Activated T-cell treated with anti-CD3 and anti-CD28 coated beads, Interleukin-2, amount 50 U/mL, for 72 hours (primary cell): Measurements from ENCODE around the gene RPL13. TPM values are rescaled to one million over a fixed set of nuclear protein-coding genes. Genes with fewer than 3 reads are reported as not detected.

ENCODE experiments used
- ATAC-seq, 2 donors: fragments of 150-1000 bp; cut with Tn5 transposase; replicated peaks in 1 of 2; 2 replicates each; pipeline ENCODE4 v1.10.0; 2021; ENCODE audit warnings: moderate library complexity in 2 of 2, mild to moderate bottlenecking in 1 of 2
- DNase-seq, 2 donors: peaks; one replicate each; pipeline ENCODE4 v3.0.0; 2021 to 2022; ENCODE audit warnings: mixed read lengths in 1 of 2
- H3K27ac Mint-ChIP-seq: one replicate; pipeline ENCODE4 v1.8.0; 2022; ENCODE audit warnings: mild to moderate bottlenecking, moderate library complexity, mixed read lengths
- H3K27me3 Mint-ChIP-seq: one replicate; pipeline ENCODE4 v1.8.0; 2022; ENCODE audit warnings: low read depth, mixed read lengths
- H3K36me3 Mint-ChIP-seq, 2 donors: one replicate each; pipeline ENCODE4 v1.8.0; 2022; ENCODE audit warnings: mixed read lengths in 2 of 2, mild to moderate bottlenecking in 1 of 2; ENCODE audit not compliant: insufficient read depth in 2 of 2
- H3K4me1 Mint-ChIP-seq: one replicate; pipeline ENCODE4 v1.8.0; 2022; ENCODE audit warnings: low read depth, mixed read lengths
- H3K4me3 Mint-ChIP-seq, 2 donors: one replicate each; pipeline ENCODE4 v1.8.0; 2022; ENCODE audit warnings: mild to moderate bottlenecking in 2 of 2, mixed read lengths in 2 of 2, moderate library complexity in 2 of 2
- H3K9me3 Mint-ChIP-seq, 2 donors: one replicate each; pipeline ENCODE4 v1.8.0; 2022; ENCODE audit warnings: mixed read lengths in 2 of 2
- total RNA-seq, 2 donors: library from RNA; stranded (reverse); gene quantifications; one replicate each; pipeline ENCODE4 v1.2.3, GENCODE V29; 2022

Gene RPL13
- total RNA-seq, 2 donors from 2014 or later: 3,140 to 3,274 TPM

DNA sequence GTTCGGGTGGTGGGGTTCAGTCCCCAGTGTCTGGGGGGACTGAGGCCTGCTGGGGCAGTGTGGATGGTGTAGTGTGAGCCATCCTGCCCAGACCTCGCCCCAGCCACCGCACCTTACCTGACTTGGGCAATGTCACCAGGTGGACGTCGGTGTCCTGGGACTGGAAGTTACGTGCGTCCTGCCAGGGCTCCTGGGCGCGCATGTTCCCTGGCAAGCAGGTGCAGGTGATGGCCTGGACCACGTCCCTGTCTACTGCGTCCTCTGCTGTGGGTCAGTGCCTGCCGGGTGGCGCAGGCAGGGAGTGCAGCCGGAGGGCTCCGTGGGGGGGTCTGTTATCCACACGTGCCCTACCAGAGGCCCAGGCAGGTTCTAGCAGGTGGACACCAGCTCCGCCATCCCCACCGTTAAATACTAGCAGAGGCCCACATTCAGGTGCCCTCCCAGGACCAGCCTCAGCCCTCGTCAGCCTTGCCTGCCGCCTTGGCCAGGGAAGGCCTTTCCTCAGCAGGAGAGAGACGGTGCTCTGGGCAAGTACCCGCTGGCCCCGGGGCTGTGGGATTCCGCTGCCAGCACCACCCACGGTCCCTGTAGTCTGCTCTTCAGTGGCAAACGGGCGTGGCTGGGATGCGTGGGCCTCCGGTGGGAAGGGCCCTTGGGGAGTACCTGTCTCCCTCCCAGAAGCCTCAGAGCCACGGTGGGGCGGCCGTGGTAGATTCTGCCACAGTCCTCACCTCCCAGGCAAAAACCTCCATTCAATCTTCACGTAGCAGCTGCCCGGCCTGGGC is 44.9 kb downstream of the RPL13 start:
- H3K27ac Mint-ChIP-seq: no peak overlapping the region
- H3K36me3 Mint-ChIP-seq: no peaks in the 10 kb centered on the region
- H3K4me1 Mint-ChIP-seq: peaks cover 12% of the 10 kb centered on the region
- ATAC-seq (no peak), DNase-seq (no peak)
- no peaks in the 10 kb centered on the region for H3K9me3 Mint-ChIP-seq
- H3K27me3 Mint-ChIP-seq: no peaks in the 10 kb centered on the region
- H3K4me3 Mint-ChIP-seq: no peak overlapping the region

DNA sequence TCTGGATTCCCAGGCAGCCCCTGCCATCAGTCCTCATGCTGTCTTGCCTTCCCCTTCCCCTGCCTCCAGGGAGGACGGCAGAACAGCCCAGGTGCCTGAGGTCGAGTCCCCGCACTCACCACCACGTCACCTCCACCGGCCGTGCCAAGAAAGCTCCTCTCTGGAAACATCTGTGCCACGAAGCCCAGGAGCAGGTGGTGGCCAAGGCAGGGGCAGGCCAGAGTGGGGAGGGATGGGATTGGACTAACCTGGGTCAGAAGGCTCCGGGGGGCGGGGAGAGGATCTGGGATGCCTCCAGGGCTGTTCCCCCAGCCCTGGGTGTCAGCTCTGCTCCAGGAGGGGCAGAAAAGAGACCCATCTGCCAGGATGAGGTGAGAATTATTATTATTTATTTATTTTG is 45.5 kb downstream of the RPL13 start:
- H3K9me3 Mint-ChIP-seq: no peaks in the 10 kb centered on the region
- H3K4me3 Mint-ChIP-seq: no peak overlapping the region
- DNase-seq (no peak), ATAC-seq (no peak)
- no peaks in the 10 kb centered on the region for H3K36me3 Mint-ChIP-seq
- H3K4me1 Mint-ChIP-seq: peaks cover 12% of the 10 kb centered on the region
- no peak overlapping the region for H3K27ac Mint-ChIP-seq
- H3K27me3 Mint-ChIP-seq: no peaks in the 10 kb centered on the region

DNA sequence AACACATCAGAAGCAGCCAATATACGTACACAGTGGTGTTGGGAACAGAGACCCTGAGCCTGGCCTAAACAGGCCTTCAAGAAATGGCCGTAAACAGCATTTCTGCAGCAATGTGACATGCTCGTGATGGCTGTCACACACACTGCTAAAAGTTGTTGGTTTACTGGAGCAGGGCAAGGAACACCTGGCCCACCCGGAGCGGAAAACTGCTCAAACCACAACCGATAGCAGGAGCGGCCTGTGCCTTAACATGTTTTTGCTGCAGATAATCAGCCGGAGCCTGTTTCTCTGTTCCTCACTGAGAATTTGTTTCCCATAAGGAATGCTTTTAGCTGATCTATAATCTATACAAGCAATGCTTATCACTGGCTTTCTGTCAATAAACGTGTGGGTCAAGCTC is 47.0 kb downstream of the RPL13 start:
- Mint-ChIP-seq H3K36me3 (no peaks in the 10 kb centered on the region), H3K4me1 (peaks cover 8% of the 10 kb centered on the region), H3K9me3 (no peaks in the 10 kb centered on the region), H3K27ac (no peak overlapping the region), H3K4me3 (no peak overlapping the region), H3K27me3 (no peaks in the 10 kb centered on the region)
- ATAC-seq: no peak
- DNase-seq: no peak

DNA sequence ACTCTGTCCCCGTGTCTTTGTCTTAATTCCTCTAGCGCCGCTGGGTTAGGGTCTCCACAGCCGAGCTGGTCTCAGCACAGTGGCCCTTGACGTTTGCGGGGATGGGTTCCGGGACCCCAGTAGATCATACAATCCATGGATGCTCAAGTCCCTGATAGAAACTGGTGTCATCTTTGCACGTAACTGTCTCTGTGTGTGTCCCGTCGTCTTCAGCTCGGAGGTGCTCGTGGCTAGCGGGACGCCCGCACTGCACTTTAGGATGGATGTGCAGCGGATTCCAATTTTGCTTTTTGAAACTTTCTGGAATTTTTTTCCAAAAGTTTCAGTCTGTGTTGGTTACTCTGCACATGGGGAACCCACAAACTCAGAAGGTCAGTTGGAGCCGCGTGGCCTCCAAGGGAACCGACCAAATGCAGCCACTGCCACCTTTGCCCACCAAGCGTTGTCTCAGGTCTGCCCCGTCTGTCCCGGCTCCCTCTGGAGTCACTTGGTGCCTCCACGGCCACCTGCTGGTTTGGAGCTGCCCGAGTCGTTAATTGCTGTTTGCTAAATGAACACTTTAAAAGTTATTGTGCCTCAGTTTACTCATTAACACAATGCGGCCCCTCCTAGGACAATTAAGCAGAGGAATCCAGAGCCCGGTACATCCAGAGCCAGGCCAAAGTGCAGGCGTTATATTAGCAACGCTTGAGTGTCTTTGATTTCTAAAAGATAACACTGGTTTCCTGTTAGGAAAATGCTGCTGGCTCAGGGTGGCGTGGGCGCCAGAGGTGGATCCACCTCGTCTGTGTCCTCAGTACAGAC is 47.7 kb downstream of the RPL13 start:
- Mint-ChIP-seq H3K27ac (no peak overlapping the region), H3K36me3 (no peaks in the 10 kb centered on the region), H3K4me1 (peaks cover 1% of the 10 kb centered on the region), H3K27me3 (no peaks in the 10 kb centered on the region), H3K9me3 (no peaks in the 10 kb centered on the region), H3K4me3 (no peak overlapping the region)
- ATAC-seq: no peak
- DNase-seq: no peak

DNA sequence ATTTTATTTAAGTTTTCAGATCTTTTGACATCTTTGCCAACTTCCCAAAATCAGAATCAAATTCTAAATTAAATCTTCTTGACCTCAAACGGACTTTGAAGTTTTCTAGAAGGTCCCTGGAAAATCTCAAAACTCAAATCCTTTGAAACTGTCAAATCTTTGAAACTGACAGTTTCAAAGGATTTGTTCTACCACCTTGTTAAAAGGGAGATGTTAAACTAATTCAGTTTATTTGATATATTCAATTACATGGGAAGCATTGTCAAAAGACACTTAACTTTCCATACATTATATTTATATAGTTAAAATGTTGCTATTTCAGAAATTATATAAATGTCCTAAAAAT is 49.6 kb downstream of the RPL13 start:
- no peaks in the 10 kb centered on the region for H3K9me3 Mint-ChIP-seq
- no peaks in the 10 kb centered on the region for H3K36me3 Mint-ChIP-seq
- ATAC-seq (no peak), DNase-seq (no peak)
- H3K27ac Mint-ChIP-seq: no peak overlapping the region
- H3K4me3 Mint-ChIP-seq: no peak overlapping the region
- no peaks in the 10 kb centered on the region for H3K27me3 Mint-ChIP-seq
- H3K4me1 Mint-ChIP-seq: no peaks in the 10 kb centered on the region

DNA sequence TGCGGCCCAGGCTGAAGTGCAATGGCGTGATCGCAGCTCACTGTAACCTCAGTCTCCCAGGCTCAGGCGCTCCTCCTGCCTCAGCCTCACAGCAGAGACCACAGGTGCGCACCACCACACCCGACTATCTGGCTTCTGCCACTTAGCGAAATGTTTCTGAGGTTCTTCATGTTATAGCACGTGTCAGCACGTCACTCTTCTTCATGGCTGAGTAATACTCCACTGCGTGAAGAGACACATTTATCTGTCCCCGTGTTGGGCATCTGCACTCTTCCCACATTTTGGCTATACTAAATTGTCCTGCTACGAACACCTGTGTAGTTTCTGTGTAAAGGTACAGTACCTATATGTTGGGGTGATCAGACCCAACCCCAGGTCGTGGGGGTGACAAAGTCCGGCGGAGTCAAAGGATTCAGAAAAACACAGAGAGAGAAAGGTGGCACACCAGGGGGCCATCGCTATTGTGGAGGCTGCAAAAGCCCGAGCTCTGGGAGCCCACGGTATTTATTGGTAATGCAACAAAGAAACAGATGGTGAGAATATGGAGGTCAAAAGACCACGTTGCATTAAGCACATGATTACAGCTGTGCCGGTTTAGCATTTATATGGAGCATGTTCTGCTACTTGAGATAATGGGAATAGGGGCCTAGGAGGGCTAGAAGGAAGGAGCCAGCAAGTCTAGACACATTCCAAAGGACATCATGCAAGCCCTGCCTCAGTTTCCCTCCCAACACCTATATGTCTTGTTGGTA is 52.1 kb downstream of the RPL13 start:
- H3K36me3 Mint-ChIP-seq: peaks cover 0 to 2% of the 10 kb centered on the region in 2 donors
- peaks cover 2% of the 10 kb centered on the region in 2 donors for H3K9me3 Mint-ChIP-seq
- H3K27ac Mint-ChIP-seq: no peak overlapping the region
- DNase-seq (no peak), ATAC-seq (no peak)
- H3K4me1 Mint-ChIP-seq: peaks cover 10% of the 10 kb centered on the region
- no peak overlapping the region for H3K4me3 Mint-ChIP-seq
- no peaks in the 10 kb centered on the region for H3K27me3 Mint-ChIP-seq

DNA sequence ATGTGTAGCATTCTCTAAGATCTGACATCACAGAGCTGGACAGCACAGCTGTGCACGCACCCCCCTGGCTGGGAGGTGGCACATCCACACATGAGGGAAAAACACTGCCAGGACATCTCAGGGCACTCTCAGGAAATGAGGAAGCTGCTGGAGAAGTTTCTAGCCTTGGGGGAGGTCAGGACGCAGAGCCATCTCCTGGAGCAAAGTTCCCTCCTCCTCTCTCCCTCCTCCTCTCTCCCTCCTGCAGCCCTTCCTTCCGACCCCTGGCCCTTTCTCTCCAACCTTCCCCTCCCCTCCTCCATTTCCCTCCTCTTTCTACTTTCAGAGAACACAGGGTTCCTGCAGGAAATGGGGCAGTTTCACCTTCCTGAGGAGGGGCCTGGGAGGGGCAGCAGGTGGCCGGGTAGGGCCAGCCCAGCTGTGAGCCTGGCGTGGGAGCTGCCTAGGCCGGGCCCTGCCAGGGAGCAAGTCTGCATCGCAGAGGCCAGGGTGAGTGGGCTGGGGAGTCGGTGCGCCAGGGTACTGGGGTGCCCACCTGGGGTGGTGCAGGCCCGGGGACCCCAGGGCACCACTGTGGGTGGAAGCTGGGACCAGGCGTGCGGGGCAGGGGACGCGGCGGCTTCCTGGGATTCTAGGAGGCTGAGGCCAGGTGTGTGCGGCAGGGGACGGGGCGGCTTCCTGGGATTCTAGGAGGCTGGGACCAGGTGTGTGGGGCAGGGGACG is 52.9 kb downstream of the RPL13 start, which contains the start of gene DPEP1:
Gene DPEP1 (plus strand): TSS at position 412 of the 723 bp plus-strand sequence. CDS start 16,769 bp downstream, outside the sequence.
- DNase-seq (no peak), ATAC-seq (no peak)
- H3K4me1 Mint-ChIP-seq: peaks cover 10% of the 10 kb centered on the region
- peaks cover 2% of the 10 kb centered on the region in 2 donors for H3K9me3 Mint-ChIP-seq
- H3K27me3 Mint-ChIP-seq: no peaks in the 10 kb centered on the region
- no peak within 1 kb of the TSS for H3K4me3 Mint-ChIP-seq
- H3K36me3 Mint-ChIP-seq: peaks cover 0 to 2% of the 10 kb centered on the region in 2 donors
- no peak within 1 kb of the TSS for H3K27ac Mint-ChIP-seq

DNA sequence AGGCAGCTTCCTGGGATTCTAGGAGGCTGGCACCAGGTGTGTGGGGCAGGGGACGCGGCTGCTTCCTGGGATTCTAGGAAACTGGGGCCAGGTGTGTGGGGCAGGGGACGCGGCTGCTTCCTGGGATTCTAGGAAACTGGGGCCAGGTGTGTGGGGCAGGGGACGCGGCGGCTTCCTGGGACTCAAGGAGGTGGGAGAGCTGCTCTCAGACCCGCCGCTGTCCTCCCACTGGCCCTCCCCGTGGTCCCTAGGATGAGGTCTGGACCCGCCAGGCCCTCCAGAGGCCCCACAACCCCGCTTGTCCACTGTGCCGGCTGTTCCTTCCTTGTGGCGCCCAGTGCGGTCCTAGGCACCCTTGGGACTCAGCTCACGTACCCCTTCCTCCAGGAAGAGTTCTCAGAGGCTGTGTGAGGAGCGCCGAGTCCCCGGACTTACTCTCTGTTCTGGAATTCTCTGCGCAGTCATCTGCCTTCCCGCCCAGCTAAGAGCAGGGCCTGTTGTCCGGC is 53.5 kb downstream of the RPL13 start:
- peaks cover 0 to 2% of the 10 kb centered on the region in 2 donors for H3K36me3 Mint-ChIP-seq
- H3K27ac Mint-ChIP-seq: no peak overlapping the region
- no peaks in the 10 kb centered on the region for H3K27me3 Mint-ChIP-seq
- peaks cover 10% of the 10 kb centered on the region for H3K4me1 Mint-ChIP-seq
- no peak for DNase-seq
- H3K9me3 Mint-ChIP-seq: peaks cover 2% of the 10 kb centered on the region in 2 donors
- no peak overlapping the region for H3K4me3 Mint-ChIP-seq
- no peak for ATAC-seq

Other genes starting within 250 kb of the RPL13 start
- gene ANKRD11, start 70.1 kb upstream of the RPL13 start, total RNA-seq: 100 to 1,000 TPM; 204 to 215 TPM
- gene SPG7, start 52.3 kb upstream of the RPL13 start, total RNA-seq: 10 to 100 TPM; 67.4 to 82.1 TPM
- 10 to 100 TPM; 10.9 to 11.4 TPM for gene CPNE7, start 15.1 kb downstream of the RPL13 start, total RNA-seq
- not detected for gene DPEP1, start 53.0 kb downstream of the RPL13 start, total RNA-seq
- 10 to 100 TPM; 65.0 to 68.1 TPM for gene CHMP1A, start 97.0 kb downstream of the RPL13 start, total RNA-seq
- gene SPATA33, start 97.2 kb downstream of the RPL13 start, total RNA-seq: 10 to 100 TPM in 1 of 2 donors, 1 to 10 TPM in 1; 10.0 to 12.1 TPM
- gene CDK10, start 126.0 kb downstream of the RPL13 start, total RNA-seq: 10 to 100 TPM; 66.6 to 83.2 TPM
- 1 to 10 TPM; 6.1 to 6.5 TPM for gene SPATA2L, start 141.0 kb downstream of the RPL13 start, total RNA-seq
- 1 to 10 TPM; 4.7 to 6.5 TPM for gene VPS9D1, start 160.2 kb downstream of the RPL13 start, total RNA-seq
- 10 to 100 TPM; 27.1 to 31.1 TPM for gene ZNF276, start 160.9 kb downstream of the RPL13 start, total RNA-seq